Breast epithelium (tissue), 4 donors: Measurements from ENCODE around the gene MACROH2A1. TPM values are rescaled to one million over a fixed set of nuclear protein-coding genes. Genes with fewer than 3 reads are reported as not detected.
A peak's percentile ranks its signal among the peaks of the same experiment; 100 is the strongest.

Experiments used
- DNase-seq, 2 donors: peaks; one replicate each; pipeline ENCODE4 v3.0.0-alpha.2; 2019; ENCODE audit warnings: low spot score in 2 of 2
- H3K27ac ChIP-seq, 2 donors: fragments of 200-600 bp; sonication (generic) in 1 of 2; one replicate each; pipeline ENCODE4 v1.5.1; 2016 to 2019; ENCODE audit warnings: mild to moderate bottlenecking in 1 of 2
- H3K27me3 ChIP-seq, 2 donors: fragments of 200-600 bp; sonication (generic) in 1 of 2; one replicate each; pipeline versions ENCODE4 v1.5.1 to v1.6.0; 2017 to 2019; ENCODE audit warnings: control low read depth in 1 of 2, mild to moderate bottlenecking in 1 of 2
- H3K36me3 ChIP-seq: fragments of 200-600 bp; one replicate; pipeline ENCODE4 v1.5.1; 2019
- H3K4me1 ChIP-seq, 2 donors: fragments of 200-600 bp; sonication (generic); one replicate each; pipeline ENCODE4 v1.5.1; 2016 to 2019; ENCODE audit warnings: control low read depth in 1 of 2
- H3K4me3 ChIP-seq, 3 donors: fragments of 200-600 bp; sonication (generic); 1 replicate in 2 of 3; 2 replicates in 1 of 3; pipeline ENCODE4 v1.5.1; 2016 to 2019; ENCODE audit warnings: mild to moderate bottlenecking in 3 of 3, moderate library complexity in 2 of 3
- H3K9me3 ChIP-seq, 2 donors: fragments of 200-600 bp; sonication (generic) in 1 of 2; one replicate each; pipeline ENCODE4 v1.5.1; 2016 to 2019; ENCODE audit warnings: control low read depth in 1 of 2
- POLR2A ChIP-seq: fragments of 450-650 bp; IDR thresholded peaks from one replicate; pipeline ENCODE4 v1.6.1; 2016; ENCODE audit warnings: antibody characterized with exemption, mild to moderate bottlenecking, moderate library complexity
- POLR2AphosphoS5 ChIP-seq, 3 donors: sonication (generic); formaldehyde crosslinking; IDR thresholded peaks; one replicate each; pipeline ENCODE4 v1.6.1; 2017; ENCODE audit warnings: antibody characterized with exemption in 3 of 3
- intact Hi-C: fragments of 100-400 bp; cut with DNase I; formaldehyde crosslinking; loops from one replicate; pipeline ENCODE4 v1.15.1; 2023; ENCODE audit warnings: low total_unique reads
- total RNA-seq, 3 donors: library from RNA; depleted of rRNA; stranded (reverse); fragments of >200 nt; gene quantifications; one replicate each; pipeline ENCODE4 v1.1.0, GENCODE V29; 2016
- TF ChIP-seq, protein P1 (sequence below), 3 donors: fragments of 450-650 bp; IDR thresholded peaks; one replicate each; pipeline ENCODE4 v1.5.1; 2016 to 2017; ENCODE audit warnings: antibody characterized with exemption in 3 of 3, mild to moderate bottlenecking in 3 of 3, moderate library complexity in 3 of 3

The MACROH2A1 gene
- total RNA-seq, 3 donors from 2014 or later: 255 to 293 (median 272) TPM

DNA sequence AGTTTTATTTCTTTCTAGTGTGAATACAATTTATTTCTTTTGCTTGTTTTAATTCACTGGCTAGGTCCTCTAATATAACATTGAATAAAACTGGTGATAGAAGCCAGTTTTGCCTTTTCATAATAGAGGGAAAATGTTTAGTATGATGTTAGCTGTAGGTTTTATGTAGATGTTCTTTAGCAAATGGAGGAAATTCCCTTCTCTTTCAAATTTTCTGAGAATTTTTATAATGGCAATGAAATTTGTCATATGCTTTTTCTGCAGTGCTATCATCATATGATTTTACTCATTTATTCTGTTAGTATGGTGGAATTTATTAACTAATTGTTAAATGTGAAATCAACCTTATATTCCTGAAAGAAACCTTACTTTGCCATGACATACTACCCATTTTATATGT, 18.1 kb upstream of the MACROH2A1 start:
- Histone ChIP-seq H3K4me1 (no peaks in the 10 kb centered on the region), H3K4me3 (no peak overlapping the region), H3K27ac (no peak overlapping the region), H3K9me3 (no peaks in the 10 kb centered on the region), H3K27me3 (no peaks in the 10 kb centered on the region), H3K36me3 (no peaks in the 10 kb centered on the region)
- DNase-seq: no peak
- TF ChIP-seq POLR2AphosphoS5 (IDR thresholded peaks at IDR 0.05) (no peak), POLR2A (no peak)
- TF ChIP-seq, protein P1, sequence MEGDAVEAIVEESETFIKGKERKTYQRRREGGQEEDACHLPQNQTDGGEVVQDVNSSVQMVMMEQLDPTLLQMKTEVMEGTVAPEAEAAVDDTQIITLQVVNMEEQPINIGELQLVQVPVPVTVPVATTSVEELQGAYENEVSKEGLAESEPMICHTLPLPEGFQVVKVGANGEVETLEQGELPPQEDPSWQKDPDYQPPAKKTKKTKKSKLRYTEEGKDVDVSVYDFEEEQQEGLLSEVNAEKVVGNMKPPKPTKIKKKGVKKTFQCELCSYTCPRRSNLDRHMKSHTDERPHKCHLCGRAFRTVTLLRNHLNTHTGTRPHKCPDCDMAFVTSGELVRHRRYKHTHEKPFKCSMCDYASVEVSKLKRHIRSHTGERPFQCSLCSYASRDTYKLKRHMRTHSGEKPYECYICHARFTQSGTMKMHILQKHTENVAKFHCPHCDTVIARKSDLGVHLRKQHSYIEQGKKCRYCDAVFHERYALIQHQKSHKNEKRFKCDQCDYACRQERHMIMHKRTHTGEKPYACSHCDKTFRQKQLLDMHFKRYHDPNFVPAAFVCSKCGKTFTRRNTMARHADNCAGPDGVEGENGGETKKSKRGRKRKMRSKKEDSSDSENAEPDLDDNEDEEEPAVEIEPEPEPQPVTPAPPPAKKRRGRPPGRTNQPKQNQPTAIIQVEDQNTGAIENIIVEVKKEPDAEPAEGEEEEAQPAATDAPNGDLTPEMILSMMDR (IDR thresholded peaks at IDR 0.05): no peak
- intact Hi-C loops: no loop called here

DNA sequence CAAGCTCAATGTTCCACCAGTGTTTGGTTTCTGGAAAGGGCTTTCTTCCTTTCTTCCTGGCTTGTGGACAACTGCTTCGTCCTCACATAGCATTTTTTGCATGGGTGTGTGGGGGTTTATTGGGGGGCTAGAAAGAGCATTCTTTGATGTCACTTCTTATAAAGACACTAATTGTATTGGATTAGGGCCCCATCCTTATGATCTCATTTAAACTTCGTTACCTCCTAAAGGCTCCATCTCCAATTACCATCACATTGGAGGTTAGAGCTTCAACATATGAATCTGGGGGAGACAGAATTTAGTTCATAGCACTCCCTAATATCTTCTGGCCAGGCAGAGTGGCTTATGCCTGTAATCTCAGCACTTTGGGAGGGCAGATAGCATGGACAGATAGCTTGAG, 6.1 kb upstream of the MACROH2A1 start:
- intact Hi-C loops: loop anchor here (5.0 kb wide), 1 partner anchor 482 kb away; no protein-coding TSS in a partner anchor
- DNase-seq: no peak
- Histone ChIP-seq H3K27ac (no peak overlapping the region), H3K36me3 (no peaks in the 10 kb centered on the region), H3K4me3 (no peak overlapping the region), H3K4me1 (no peaks in the 10 kb centered on the region), H3K27me3 (no peaks in the 10 kb centered on the region), H3K9me3 (no peaks in the 10 kb centered on the region)
- TF ChIP-seq POLR2A (no peak), POLR2AphosphoS5 (IDR thresholded peaks at IDR 0.05) (no peak)
- TF ChIP-seq, protein P1 (IDR thresholded peaks at IDR 0.05): no peak

- no peak overlapping the region for H3K4me3 ChIP-seq
- no peaks in the 10 kb centered on the region for H3K27me3 ChIP-seq
- intact Hi-C loops: no loop called here
- no peaks in the 10 kb centered on the region for H3K36me3 ChIP-seq
- TF ChIP-seq, protein P1 (IDR thresholded peaks at IDR 0.05): no peak
- TF ChIP-seq POLR2A: no peak
- no peak overlapping the region for H3K27ac ChIP-seq
- peaks cover 0 to 9% of the 10 kb centered on the region in 2 donors for H3K4me1 ChIP-seq
- DNase-seq: no peak
- no peaks in the 10 kb centered on the region for H3K9me3 ChIP-seq
Observed at GRCh38 chr5:135402031-135402430, 3.0 kb upstream of the MACROH2A1 start.

GRCh38 chr5:135400866-135401265, 1.8 kb upstream of the MACROH2A1 start:
- Histone ChIP-seq H3K4me3 (no peak overlapping the region), H3K27ac (no peak overlapping the region), H3K4me1 (peaks cover 0 to 16% of the 10 kb centered on the region in 2 donors), H3K36me3 (no peaks in the 10 kb centered on the region), H3K27me3 (no peaks in the 10 kb centered on the region), H3K9me3 (no peaks in the 10 kb centered on the region)
- TF ChIP-seq, protein P1 (IDR thresholded peaks at IDR 0.05): no peak
- DNase-seq: no peak
- intact Hi-C loops: no loop called here

- Histone ChIP-seq H3K4me3 (peak overlapping the region; percentile 71 to 98 (median 84)), H3K9me3 (no peaks in the 10 kb centered on the region), H3K36me3 (no peaks in the 10 kb centered on the region), H3K27me3 (no peaks in the 10 kb centered on the region), H3K27ac (peak overlapping the region; percentile 91 to 96), H3K4me1 (peaks cover 0 to 16% of the 10 kb centered on the region in 2 donors)
- intact Hi-C loops: no loop called here
- DNase-seq: no peak
- TF ChIP-seq, protein P1 (IDR thresholded peaks at IDR 0.05): no peak
- TF ChIP-seq POLR2A: no peak
- TF ChIP-seq POLR2AphosphoS5 (IDR thresholded peaks at IDR 0.05): no peak
Observed at GRCh38 chr5:135399794-135400542, 937 bp upstream of the MACROH2A1 start.
